GM10248 (cell line): ENCODE data around the gene GATA3.

Source experiments
- CTCF ChIA-PET: fragments of 300-600 bp; sonication (Branson Sonifier 250); formaldehyde crosslinking; extraction: SDS; loops from one replicate; lab custom pipeline; 2021; ENCODE audit warnings: antibody characterized with exemption; lab: Yijun Ruan, JAX
- POLR2A ChIA-PET: fragments of 350-650 bp; sonication (Branson Sonifier 250); formaldehyde crosslinking; extraction: SDS; loops from one replicate; lab custom pipeline; 2020; ENCODE audit warnings: antibody characterized with exemption; lab: Yijun Ruan, JAX
- DNase-seq: peaks from one replicate; pipeline ENCODE4 v3.0.0; 2012; ENCODE audit errors: extremely low spot score
- CTCF ChIP-seq: IDR thresholded peaks from 2 replicates; pipeline ENCODE4 v1.5.1; 2012; ENCODE audit warnings: mild to moderate bottlenecking, low read depth; ENCODE audit errors: extremely low read depth, missing control alignments, control extremely low read depth

The GATA3 gene

GRCh38 chr10:8100366-8100765 lies 45.9 kb downstream of the GATA3 start:
- CTCF ChIA-PET = interaction anchor here (1.3 kb wide), 1 partner anchor 12 kb away, joined by 4 read pairs; no protein-coding TSS in a partner anchor
- POLR2A ChIA-PET = no interaction called here

GRCh38 chr10:8102708-8103401 lies 48.4 kb downstream of the GATA3 start:
- POLR2A ChIA-PET = no interaction called here
- peak; percentile 64 for DNase-seq

More at GRCh38 chr10:8100366-8100765, 45.9 kb downstream of the GATA3 start:
- DNase-seq = no peak
- no peak for TF ChIP-seq CTCF

GRCh38 chr10:8103543-8103942 lies 49.1 kb downstream of the GATA3 start:
- no peak for TF ChIP-seq CTCF
- no peak for DNase-seq
- ChIA-PET POLR2A (no interaction called here), CTCF (interaction anchor here (1.3 to 1.4 kb wide), 2 partner anchors 12 to 19 kb away, joined by 3 read pairs; no protein-coding TSS in a partner anchor)

More at GRCh38 chr10:8102708-8103401, 48.4 kb downstream of the GATA3 start:
- CTCF ChIA-PET = interaction anchor here (1.3 to 1.7 kb wide), 3 partner anchors 11 to 18 kb away, joined by 3 read pairs; no protein-coding TSS in a partner anchor
- TF ChIP-seq CTCF = no peak

GRCh38 chr10:8104005-8104404 lies 49.5 kb downstream of the GATA3 start:
- no peak for DNase-seq
- CTCF ChIA-PET = no interaction called here
- POLR2A ChIA-PET = no interaction called here
- TF ChIP-seq CTCF = no peak

GRCh38 chr10:8104721-8105120 lies 50.2 kb downstream of the GATA3 start:
- POLR2A ChIA-PET = no interaction called here
- TF ChIP-seq CTCF = no peak
- no peak for DNase-seq
- CTCF ChIA-PET = no interaction called here

GRCh38 chr10:8105932-8106331 lies 51.4 kb downstream of the GATA3 start:
- CTCF ChIA-PET = no interaction called here
- POLR2A ChIA-PET = no interaction called here
- no peak for TF ChIP-seq CTCF
- DNase-seq = no peak
